Activated T-helper 1 cell treated with Interleukin-2 at 50 U/mL for 16 hours (primary cell): ENCODE measurements around the gene SNX4.
"Not testable (repeated sequence)": the region's sequence is repeated elsewhere in the genome, so short reads cannot be mapped to it uniquely, and the experiment has no call there.

Experiments
- DNase-seq: peaks from one replicate; pipeline ENCODE4 v3.0.0-alpha.2; 2020; ENCODE audit warnings: low read depth

The SNX4 gene

DNA sequence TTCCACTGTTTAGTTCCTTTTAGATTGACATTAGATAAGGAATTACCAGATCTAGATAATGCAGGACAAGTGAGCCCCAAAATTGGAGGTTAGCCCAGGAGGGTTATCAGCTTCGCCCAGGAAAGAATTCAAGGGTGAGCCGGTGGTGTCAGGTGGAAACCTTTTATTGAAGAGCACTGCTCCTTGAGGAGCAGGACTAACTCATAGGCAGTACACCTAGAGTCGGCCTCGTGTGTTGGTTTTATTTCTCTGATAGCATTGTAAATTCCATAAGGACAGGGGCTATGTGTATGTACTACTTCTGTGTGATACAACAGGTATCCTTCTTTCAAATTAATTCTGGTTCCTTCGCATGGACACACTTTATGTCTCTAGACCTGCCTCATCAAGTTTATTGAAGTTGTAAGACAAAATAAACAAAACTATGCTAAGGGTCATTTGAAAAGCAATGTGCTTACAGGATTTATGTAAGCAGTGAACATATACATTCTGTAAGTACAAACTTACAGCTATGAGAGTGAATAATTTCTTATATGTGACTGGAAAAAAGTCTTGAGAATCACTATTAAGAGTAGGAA lies 57.2 kb downstream of the SNX4 start:
- DNase-seq: no peak

DNA sequence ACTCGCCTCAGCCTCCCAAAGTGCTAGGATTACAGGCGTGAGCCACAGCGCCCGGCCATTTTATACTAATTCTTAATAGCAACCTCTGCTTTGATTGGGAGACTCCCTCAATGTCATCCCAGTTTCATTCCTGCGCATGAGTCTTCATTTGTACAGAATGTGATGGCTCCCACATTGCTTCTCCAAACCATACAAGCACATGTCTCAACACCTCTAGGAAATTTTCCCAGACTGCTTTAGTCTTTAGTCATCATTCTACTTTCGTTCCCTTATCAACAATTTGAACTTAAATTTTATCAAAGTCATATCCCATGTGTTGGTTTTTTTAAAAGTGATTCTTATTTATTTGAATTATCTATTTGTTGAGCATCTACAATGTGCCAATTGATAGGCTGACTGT lies 58.1 kb downstream of the SNX4 start:
- no peak for DNase-seq

DNA sequence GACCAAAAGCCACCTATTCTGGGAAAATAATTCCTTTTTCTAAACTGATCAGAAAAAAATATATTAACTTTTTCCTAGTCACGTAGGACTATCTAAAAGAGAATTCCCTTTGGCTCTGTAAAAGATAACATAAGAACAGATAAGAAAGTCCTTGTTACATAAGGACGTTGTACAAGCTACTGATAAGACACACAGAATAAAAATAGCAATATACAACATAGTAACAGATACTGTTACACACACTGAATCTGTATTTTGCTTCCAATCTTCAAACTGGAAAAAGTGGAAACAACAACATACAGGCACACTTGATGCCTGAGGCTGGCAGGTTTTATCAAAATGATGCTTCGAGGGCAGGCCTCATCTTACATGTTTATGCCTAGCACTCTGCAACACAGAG lies 59.8 kb downstream of the SNX4 start:
- DNase-seq: no peak

DNA sequence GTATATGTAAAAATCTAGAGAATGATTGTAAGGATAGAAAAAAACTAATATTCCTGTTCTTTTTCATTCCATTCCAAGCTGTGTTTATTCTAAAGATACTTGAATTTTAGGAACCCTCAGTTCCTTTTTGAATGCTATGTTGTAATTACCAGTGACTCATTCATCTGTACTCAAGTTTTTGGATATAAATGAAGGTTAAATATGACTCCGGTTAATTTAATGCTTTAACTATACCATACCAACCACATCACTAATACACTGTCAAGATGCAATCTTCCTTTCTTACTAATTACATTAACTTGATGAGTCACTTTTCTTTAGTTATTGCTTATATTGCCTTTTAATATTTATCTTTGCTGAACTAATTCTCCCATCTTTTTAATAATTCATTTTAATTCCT lies 76.1 kb downstream of the SNX4 start:
- DNase-seq: no peak

DNA sequence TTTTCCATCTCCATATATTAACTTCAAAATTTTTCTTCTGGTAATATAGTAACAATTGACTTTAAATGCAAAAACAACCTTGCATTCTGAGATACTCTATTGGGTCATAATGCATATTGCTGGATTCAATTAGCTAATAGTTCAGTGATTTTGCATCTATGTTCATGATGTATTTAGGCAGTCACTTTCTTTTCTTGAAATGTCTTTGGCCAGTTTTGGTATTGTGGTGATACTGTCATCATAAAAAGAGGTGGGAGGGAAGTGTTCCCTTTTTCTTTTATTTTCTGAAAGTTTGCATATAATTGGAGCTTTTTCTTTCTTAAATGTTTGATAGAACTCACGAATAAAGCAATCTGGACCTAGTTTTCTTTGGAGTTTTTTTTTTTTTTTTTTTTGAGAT lies 77.5 kb downstream of the SNX4 start:
- DNase-seq: no peak

DNA sequence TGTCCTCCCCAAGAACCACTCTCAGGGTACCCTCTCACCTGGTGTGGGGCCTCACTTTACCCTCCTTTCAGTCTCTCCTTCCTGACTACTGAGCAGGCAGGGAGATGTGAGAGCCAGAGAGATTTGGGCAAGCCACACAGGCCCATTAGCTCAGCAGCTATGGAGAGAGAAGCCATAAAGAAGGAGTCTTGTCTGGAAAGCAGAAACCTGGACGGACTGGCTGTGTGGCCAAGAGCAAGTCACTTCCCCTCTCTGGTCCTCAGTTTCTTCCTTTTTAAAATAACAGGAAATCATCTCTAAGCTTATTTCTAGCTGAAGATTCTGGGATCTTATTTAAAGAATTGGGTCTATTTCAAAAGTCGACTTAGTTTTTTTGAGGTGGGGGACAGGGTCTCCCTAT lies 79.0 kb downstream of the SNX4 start:
- no peak for DNase-seq

DNA sequence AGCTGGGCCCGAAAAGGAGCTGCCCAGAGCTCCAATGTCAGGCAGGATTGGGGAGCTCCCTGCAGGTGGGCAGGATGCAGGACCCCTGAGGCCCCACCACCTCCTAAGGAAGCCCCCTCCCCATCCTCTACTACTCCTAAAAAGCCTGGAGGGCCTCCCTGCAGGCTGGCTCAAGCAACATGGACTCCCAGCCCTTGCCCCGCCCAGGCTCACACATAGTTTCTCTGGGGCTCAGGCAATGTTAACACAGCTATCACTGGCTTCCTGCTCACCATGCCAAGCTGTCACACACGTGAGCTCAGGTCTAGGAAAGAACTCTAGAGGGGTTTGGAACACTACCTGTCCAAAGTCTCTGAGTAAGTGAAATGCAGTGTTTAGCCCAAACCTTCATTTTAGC lies 79.4 kb downstream of the SNX4 start:
- DNase-seq: no peak

DNA sequence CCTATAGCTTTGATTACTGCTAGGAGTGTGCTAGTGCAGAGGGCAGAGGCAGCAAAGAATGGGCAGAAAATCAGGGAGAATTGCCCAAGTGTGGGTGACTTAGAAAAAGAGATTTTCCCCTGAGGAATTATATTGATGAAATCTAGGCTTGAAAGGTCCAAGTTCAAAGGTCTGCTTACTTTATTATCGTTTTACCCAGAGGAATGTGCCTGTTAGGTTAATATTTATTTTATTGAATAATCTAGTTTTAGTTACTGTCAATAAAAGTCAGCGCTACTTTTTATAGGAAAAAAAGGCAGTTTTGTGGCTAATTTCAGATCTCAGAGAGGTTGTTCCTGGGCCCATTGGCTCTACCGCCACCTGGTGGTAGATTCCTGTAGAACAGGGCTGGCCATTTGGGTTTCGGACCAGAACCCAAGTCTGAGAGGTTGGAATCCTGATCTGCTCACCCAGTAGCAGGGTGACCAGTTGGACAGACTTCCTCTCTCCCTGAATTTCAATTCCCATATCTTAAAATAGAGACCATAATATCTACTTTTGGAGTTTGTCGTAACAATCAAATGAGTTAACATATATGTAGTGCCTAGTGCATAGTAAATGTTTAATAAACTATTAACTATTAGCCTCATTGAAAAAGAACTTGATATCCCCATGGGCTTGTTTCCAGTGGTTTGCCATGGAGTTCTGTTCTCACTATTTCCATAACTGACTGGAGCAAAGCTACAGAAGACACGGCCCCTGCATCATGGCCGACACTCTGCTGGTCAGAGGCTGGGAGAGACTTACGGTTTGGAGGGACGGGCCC lies 82.2 kb downstream of the SNX4 start:
- peak; percentile 31 for DNase-seq

DNA sequence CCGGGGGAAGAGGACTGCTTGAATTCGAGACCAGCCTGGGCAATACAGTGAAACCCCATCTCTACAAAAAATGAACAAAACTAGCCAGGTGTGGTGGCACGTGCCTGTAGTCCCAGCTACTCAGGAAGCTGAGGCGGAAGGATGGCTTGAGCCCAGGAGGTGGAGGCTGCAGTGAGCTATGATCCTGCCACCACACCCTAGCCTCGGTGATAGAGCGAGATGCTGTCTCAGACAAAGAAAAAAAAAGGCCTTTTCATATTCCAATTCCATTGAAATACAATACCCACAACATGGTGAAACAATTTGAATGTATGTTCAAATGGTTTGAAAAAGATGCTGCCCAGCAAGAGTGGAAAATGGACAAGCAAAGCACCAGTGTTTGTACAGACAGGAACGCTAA lies 83.1 kb downstream of the SNX4 start:
- no peak for DNase-seq

DNA sequence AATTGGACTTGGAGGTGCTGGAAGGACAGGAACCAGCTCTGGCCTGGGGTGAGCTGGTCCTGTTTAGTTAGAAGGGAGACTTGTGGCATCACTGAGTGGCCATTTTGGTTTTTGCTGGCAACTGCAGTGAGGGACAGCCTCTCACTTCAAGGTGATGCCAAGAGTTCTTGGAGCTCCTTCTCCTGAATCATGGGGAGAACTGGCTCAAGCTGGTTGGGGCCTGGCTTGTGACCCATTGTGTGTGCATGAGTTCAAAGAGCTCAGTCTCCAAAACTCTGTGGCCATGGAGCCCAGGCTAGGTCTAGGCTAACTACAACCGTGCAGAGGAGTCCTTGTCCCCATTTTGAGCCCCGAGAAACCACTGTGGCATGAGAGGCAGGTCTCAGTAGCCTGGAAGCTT lies 84.8 kb downstream of the SNX4 start:
- DNase-seq: no peak

DNA sequence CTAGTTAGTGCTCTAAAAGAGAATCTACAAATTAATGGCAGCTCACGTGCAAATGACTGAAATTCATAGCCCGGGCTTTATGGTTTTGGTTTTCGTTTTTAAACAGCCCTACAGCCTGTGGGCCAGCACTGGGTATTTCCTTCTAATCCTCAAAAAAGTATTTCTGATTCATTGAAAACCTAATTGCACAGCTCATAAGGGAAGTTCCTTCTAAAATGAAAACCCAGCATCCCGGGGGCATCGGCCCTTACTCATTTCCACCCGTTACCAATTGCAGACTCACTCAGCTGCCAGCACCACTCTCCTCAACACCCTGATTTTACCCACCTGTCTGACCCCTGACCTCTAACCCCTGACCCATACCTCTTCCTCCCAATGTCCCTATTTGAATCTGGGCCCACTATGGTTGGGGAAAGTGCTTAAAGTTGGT lies 85.4 kb downstream of the SNX4 start:
- no peak for DNase-seq

DNA sequence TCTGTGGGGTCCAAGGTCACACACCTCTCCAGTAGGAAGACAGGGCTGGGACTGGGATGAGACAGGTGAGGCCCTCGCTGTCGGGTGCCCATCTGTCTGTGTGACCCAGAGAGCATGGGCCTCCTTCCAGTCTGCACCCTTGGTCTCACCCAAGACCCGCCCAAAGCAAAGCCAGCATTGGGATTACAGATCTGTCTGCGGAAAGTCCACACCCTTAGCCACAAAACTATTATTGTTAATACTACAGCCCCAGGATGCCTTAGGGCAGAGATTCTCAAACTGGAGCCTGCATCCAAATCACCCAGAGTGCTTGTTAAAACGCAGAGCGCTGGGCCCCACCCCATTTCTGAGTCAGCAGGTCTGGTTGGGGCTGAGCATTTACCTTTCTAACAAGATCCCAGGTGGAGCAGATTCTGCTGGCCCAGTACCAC lies 86.4 kb downstream of the SNX4 start:
- DNase-seq: no peak

DNA sequence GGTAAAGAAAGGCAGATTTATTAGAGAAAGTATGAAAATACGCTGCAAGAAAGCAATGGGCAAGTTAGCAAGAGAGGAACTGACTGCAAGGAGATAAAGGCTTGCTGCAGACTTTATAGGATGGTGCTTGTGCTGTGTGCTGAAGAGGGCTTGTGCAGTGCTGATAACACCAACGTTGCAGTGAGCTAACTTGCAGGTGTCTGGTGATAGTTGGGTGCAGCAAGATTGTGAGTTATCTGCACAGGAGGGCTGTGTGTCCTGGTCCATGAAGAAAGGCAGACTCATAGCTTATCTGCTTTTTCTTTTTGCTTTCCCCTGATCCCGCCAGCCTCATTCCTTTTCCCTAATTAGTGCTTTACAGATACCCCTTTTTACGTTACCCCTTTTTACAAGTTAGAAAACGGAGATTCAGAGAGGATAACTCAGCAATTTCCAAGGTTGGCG lies 86.9 kb downstream of the SNX4 start:
- no peak for DNase-seq

DNA sequence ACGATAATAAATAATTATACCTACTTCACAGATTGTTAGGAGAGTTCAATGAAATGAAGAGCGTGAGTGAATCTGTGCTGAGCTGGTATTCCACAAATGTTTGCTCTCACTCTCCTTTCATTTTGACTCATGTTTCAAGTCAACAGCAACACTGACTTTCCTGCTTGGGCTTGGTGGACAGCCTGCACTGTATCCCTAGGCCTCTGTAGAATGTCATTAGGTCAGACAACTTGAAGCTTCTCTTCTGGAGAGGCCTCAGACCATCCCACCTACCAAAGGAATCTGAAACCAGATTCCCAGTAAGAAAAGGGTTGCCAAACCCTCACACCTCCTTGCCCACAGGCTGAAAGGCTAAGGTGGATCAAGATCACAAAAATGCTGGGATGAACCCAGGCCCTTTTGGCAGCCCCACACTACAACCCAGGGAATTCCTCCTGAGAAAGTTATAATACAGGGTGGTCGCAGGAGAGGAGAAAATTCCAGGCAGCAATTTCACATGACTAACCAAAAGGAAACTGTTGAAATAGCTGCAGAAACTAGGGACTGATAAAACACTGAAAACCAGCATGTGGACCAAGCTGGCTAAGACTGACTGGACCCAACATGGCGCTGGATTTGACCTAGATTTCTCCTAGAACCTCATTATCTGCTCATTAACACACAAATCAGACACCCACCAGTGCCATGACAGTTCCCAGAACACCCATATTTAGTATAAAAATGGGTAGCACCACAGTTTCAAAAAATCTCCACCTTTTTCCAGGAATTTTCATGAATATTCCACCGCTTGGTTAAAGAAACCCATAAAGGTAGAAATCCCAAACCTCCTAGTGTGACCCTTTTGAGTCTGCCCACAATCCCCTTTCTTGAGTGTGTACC lies 87.9 kb downstream of the SNX4 start:
- no peak for DNase-seq

DNA sequence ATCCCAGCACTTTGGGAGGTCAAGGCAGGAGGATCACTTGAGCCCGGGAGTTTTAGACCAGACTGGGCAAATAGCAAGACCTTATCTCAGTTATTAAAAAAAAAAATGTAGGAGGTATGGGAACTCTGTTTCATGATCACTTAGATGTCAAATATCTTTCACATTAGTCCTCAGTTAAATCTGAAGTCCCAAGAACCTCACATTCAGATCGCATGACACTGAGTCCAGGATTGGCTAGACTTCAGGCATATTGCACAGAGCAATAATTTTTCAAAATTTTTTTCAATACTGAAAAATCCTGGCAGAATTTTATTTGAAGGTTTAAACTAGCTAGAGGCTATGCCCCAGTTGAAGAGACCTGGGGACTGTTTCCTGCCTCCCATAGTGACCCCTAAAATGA lies 88.6 kb downstream of the SNX4 start:
- DNase-seq: no peak

DNA sequence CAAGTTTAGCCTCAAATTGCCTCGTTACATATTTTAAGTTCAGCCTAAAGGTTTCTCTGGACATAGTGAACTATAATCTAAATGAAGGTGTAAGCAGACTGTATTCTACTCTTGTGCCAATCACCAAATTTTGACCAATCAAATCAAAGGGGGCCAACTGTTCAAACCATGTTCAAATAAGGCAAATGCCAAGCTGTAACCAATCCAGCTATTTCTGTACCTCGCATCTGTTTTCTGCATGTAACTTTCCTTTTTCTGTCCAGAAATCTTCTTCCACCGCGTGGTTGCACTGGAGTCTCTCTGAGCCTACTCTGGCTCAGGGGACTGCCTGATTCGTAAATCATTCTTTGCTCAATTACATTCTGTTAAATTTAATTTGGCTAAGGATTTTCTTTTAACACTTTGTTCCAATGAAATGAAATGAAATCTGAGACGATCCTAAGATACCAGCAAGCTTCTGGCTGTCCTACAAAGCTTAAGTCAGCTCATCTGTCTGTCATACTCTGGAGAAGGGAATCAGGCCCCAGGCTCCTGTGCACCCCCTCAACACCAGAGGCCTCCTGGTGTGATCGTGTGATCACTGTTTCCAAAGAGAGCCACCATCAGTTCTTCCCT lies 91.7 kb downstream of the SNX4 start:
- no peak for DNase-seq

DNA sequence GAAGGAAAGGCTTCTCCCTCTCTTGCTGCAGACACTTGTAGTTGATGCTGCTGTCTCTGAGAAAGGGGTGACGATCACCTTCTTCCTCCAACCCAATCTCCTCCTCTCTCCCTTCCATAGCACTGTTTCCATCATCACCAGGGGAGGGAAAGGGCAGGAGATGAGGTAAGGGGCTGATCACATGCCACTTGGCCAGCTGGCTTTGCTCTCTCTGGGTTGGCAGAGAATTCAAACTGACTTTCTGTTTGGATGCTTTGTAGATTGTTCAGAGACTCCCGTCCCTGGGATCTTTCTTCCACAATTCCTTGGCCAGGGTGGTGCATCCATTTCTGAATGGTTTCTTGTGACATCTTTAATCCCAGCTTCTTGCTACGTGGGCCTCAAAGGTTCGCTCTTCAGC lies 101.7 kb downstream of the SNX4 start:
- DNase-seq: no peak

DNA sequence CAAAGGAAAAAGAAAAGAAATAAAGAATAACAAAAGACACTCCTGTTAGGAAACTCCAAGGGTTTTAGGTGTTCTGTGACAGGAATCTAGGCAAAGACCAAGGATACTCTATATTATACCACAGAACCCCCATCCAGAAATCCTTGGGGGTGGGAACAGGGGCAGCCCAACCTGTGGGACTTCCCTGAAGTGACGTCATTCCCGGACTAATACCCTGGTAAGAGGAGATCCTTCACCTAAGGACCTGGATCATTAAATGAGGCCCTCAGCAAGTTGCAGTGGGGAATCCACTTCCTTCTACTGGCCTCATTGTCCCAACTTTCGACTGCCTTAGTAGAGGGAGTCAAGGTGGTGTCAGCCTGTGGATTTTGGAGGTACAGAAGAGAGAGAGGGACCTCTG lies 103.8 kb downstream of the SNX4 start:
- no peak for DNase-seq

DNA sequence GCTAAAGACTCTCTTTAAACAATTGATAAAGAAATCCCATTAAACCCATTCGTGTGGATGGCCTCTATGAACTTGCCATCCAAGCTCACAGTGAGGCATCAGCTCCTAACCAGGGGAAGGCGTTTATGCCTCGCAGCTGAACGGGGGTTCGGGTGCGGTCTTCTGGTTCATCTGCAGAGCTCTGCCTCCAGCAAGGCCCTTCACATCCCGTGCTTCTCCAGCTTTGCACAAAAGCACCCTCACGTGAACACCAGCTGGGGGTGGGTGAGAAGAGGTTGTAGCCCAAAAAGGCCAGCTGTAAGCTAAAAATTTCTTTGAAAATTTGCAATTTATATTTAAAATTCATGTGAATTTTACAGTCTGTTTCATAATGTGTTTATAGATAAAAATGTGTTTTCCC lies 105.3 kb downstream of the SNX4 start:
- no peak for DNase-seq

DNA sequence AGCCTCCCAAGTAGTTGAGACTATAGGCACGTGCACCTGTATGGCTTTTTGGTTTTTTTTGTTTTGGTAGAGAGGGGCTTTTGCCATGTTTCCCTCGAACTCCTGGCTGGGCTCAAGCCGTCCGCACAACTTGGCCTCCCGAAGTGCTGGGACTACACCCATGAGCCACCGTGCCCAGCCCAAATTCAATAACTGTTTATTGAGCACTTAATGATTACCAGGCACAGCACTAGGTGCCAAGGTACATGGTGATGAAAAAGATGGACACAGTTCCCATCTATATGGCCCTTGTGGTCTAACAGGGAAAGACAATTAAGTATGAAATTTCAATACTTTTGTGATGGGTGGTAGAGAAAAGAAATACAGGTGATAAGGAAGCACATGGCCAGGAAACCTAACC lies 109.1 kb downstream of the SNX4 start:
- no peak for DNase-seq

DNA sequence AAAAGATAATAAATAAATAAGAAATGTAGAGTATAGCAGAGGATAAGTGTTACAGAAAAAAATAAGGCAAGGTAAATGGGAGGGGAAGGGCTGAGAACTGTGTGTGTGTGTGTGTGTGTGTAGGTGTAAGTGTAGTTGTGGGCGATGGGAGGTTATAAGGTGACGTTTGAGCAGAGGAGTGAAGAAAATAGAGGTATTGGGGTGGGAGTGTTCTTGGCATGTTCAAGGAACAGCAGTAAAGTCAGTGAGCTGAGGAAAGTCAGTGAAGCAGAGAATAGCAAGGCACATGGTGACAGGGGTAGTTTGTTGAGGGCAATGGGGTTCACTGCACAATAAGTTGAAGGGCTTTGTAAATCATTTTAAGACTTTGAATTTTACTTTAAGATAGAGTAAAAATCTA lies 113.9 kb downstream of the SNX4 start:
- DNase-seq: no peak

DNA sequence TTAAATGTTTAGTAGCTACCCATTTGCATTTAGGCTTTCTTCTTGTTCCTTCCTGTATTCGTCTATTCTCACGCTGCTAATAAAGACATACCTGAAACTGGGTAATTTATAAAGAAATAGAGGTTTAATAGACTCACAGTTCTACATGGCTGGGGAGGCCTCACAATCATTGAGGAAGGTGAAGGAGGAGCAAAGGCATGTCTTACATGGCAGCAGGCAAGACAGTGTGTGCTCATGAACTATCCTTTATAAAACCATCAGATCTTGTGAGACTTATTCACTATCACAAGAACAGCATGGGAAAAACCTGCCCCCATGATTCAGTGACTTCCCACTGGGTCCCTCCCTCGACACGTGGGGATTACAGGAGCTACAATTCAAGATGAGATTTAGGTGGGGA lies 114.5 kb downstream of the SNX4 start:
- not testable (repeated sequence) for DNase-seq

DNA sequence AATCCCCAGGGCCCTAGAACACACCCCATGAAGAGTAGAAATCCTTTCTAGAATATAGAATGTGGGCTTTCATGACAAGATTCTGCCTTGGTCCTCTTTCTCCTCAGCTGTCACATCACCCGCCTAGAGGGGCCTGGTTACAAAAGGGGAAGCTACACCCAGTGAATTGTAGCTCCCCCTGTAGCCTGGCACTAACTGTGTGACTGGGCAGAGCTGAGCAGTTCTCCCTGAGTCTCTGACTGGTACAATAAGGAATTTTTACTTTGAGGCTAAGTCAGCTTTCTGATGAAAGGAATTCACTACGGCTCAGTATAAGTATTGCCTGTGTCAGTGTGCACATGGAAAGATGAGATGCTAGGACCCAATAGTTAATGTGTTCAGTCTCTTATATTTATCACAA lies 116.2 kb downstream of the SNX4 start:
- no peak for DNase-seq
